H1 (cell line): ENCODE results near the gene HOXC5. TPM values are rescaled to one million over a fixed set of nuclear protein-coding genes. Genes with fewer than 3 reads are reported as not detected.

ENCODE experiments used
- CTCF ChIA-PET: fragments of 300-600 bp; sonication (Branson Sonifier 250); formaldehyde crosslinking; loops from one replicate; lab custom pipeline; 2021; ENCODE audit not compliant: partially characterized antibody; lab: Charles Lee
- POLR2A ChIA-PET: fragments of 300-600 bp; sonication (Branson Sonifier 250); formaldehyde crosslinking; loops from one replicate; lab custom pipeline; 2021; ENCODE audit warnings: inconsistent platforms; ENCODE audit not compliant: partially characterized antibody; lab: Charles Lee
- DNase-seq, 2 experiments: peaks; one replicate each; pipeline versions ENCODE4 v3.0.0 to v3.0.0-alpha.2; 2010 to 2022; ENCODE audit warnings: low spot score in 2 of 2, low read depth in 1 of 2, mixed read lengths in 1 of 2
- FAIRE-seq: peaks from 2 replicates; lab custom pipeline; 2011; peaks lifted over from hg19 to GRCh38; lab: Jason Lieb, UNC
- H2AFZ ChIP-seq: 2 replicates; pipeline ENCODE4 v1.8.1; 2012; ENCODE audit warnings: low read length, inconsistent platforms
- H2AK5ac ChIP-seq: 2 replicates; pipeline ENCODE4 v1.6.1; 2013; ENCODE audit warnings: low read depth, low read length
- H2BK120ac ChIP-seq: replicated peaks from 2 replicates; pipeline ENCODE3; 2013; ENCODE audit warnings: low read depth, low read length, inconsistent platforms
- H2BK12ac ChIP-seq: 2 replicates; pipeline ENCODE4 v1.6.1; 2013; ENCODE audit warnings: low read depth, low read length
- H2BK15ac ChIP-seq: 2 replicates; pipeline ENCODE4 v1.6.1; 2013; ENCODE audit warnings: low read length
- H2BK20ac ChIP-seq: 2 replicates; pipeline ENCODE4 v1.6.1; 2013; ENCODE audit warnings: low read length
- H2BK5ac ChIP-seq: 2 replicates; pipeline ENCODE4 v1.6.1; 2013; ENCODE audit warnings: low read depth, low read length
- H3K14ac ChIP-seq: 2 replicates; pipeline ENCODE4 v1.6.1; 2013; ENCODE audit warnings: inconsistent platforms; ENCODE audit not compliant: insufficient read length
- H3K18ac ChIP-seq: 2 replicates; pipeline ENCODE4 v1.6.1; 2013; ENCODE audit warnings: low read length; ENCODE audit errors: extremely low read depth
- H3K23ac ChIP-seq: 2 replicates; pipeline ENCODE4 v1.6.1; 2013; ENCODE audit warnings: inconsistent platforms; ENCODE audit not compliant: insufficient read length
- H3K23me2 ChIP-seq: 2 replicates; pipeline ENCODE4 v1.6.1; 2013; ENCODE audit warnings: low read depth, low read length
- H3K27ac ChIP-seq: 2 replicates; pipeline ENCODE4 v1.6.1; 2011; ENCODE audit warnings: low read depth, low read length, inconsistent platforms
- H3K27me3 ChIP-seq, 4 experiments: replicated peaks in 1 of 4; 1 replicate in 1 of 4; 2 replicates in 3 of 4; pipeline versions ENCODE4 v1.6.1 to v1.8.1; 2011 to 2013; ENCODE audit warnings: low read length in 3 of 4, mild to moderate bottlenecking in 3 of 4, inconsistent platforms in 2 of 4, mixed read lengths in 2 of 4, moderate library complexity in 1 of 4; ENCODE audit not compliant: control insufficient read depth in 3 of 4, insufficient read depth in 3 of 4; ENCODE audit errors: extremely low read depth in 1 of 4
- H3K36me3 ChIP-seq, 4 experiments: 2 replicates each; pipeline versions ENCODE4 v1.6.1 to v1.8.1; 2011 to 2013; ENCODE audit warnings: mild to moderate bottlenecking in 4 of 4, low read length in 3 of 4, moderate library complexity in 2 of 4, control low read depth in 1 of 4, inconsistent platforms in 1 of 4; ENCODE audit not compliant: insufficient read depth in 4 of 4, control insufficient read depth in 2 of 4
- H3K4ac ChIP-seq: replicated peaks from 2 replicates; pipeline ENCODE3; 2013; ENCODE audit warnings: low read length, low read depth, mixed read lengths, inconsistent platforms; ENCODE audit not compliant: insufficient read length
- H3K4me1 ChIP-seq, 4 experiments: replicated peaks in 1 of 4; 1 replicate in 1 of 4; 2 replicates in 3 of 4; pipeline versions ENCODE4 v1.6.1 to v1.8.1; 2011 to 2013; ENCODE audit warnings: low read length in 3 of 4, inconsistent platforms in 2 of 4, mixed read lengths in 1 of 4; ENCODE audit not compliant: insufficient read depth in 4 of 4, control insufficient read depth in 3 of 4
- H3K4me2 ChIP-seq, 2 experiments: 2 replicates each; pipeline versions ENCODE4 v1.6.1 to v1.8.1; 2011 to 2013; ENCODE audit warnings: low read depth in 2 of 2, low read length in 2 of 2, control low read depth in 1 of 2, inconsistent platforms in 1 of 2, mild to moderate bottlenecking in 1 of 2; ENCODE audit not compliant: insufficient read depth in 1 of 2
- H3K4me3 ChIP-seq, 4 experiments: fragments of 200-600, 300-600 bp in 1 of 4; sonication (generic), shearing (Covaris generic), sonication (Bioruptor Twin) in 1 of 4; 2 replicates each; pipeline versions ENCODE4 v1.5.1 to v1.8.1; 2011 to 2016; ENCODE audit warnings: low read length in 4 of 4, low read depth in 3 of 4, control low read depth in 2 of 4, inconsistent platforms in 2 of 4, mild to moderate bottlenecking in 2 of 4, mixed read lengths in 1 of 4, moderate library complexity in 1 of 4; ENCODE audit not compliant: insufficient read depth in 2 of 4; ENCODE audit errors: extremely low read depth in 1 of 4
- H3K56ac ChIP-seq: replicated peaks from 2 replicates; pipeline ENCODE3; 2013; ENCODE audit warnings: low read depth, mild to moderate bottlenecking, mixed read lengths, low read length, inconsistent platforms; ENCODE audit not compliant: insufficient read length
- H3K79me1 ChIP-seq: 2 replicates; pipeline ENCODE4 v1.6.1; 2013; ENCODE audit warnings: low read depth, low read length, control low read depth
- H3K79me2 ChIP-seq, 2 experiments: 2 replicates each; pipeline versions ENCODE4 v1.6.1 to v1.8.1; 2012 to 2013; ENCODE audit warnings: low read length in 2 of 2, mild to moderate bottlenecking in 2 of 2, inconsistent platforms in 1 of 2; ENCODE audit not compliant: insufficient read depth in 2 of 2, control insufficient read depth in 1 of 2
- H3K9ac ChIP-seq, 4 experiments: replicated peaks in 1 of 4; 1 replicate in 1 of 4; 2 replicates in 3 of 4; pipeline versions ENCODE4 v1.6.1 to v1.8.1; 2011 to 2013; ENCODE audit warnings: low read depth in 3 of 4, low read length in 3 of 4, control low read depth in 2 of 4, mild to moderate bottlenecking in 2 of 4, moderate library complexity in 2 of 4, inconsistent platforms in 1 of 4; ENCODE audit errors: extremely low read depth in 1 of 4
- H3K9me3 ChIP-seq, 2 experiments: 2 replicates each; pipeline versions ENCODE4 v1.6.1 to v1.8.1; 2012 to 2013; ENCODE audit warnings: mild to moderate bottlenecking in 2 of 2, moderate library complexity in 2 of 2, control low read depth in 1 of 2, inconsistent platforms in 1 of 2, low read depth in 1 of 2, low read length in 1 of 2, mixed read lengths in 1 of 2; ENCODE audit not compliant: insufficient read depth in 2 of 2
- H4K20me1 ChIP-seq, 2 experiments: replicated peaks in 1 of 2; 2 replicates each; pipeline versions ENCODE3 to v1.8.1; 2011 to 2013; ENCODE audit warnings: inconsistent platforms in 2 of 2, low read length in 2 of 2, mild to moderate bottlenecking in 1 of 2; ENCODE audit not compliant: insufficient read depth in 2 of 2, control insufficient read depth in 1 of 2
- H4K5ac ChIP-seq: 2 replicates; pipeline ENCODE4 v1.6.1; 2013; ENCODE audit warnings: low read length, low read depth, mixed read lengths, inconsistent platforms; ENCODE audit not compliant: insufficient read length
- H4K8ac ChIP-seq: 2 replicates; pipeline ENCODE4 v1.8.0; 2013; ENCODE audit warnings: mild to moderate bottlenecking, moderate library complexity, low read length, inconsistent platforms; ENCODE audit not compliant: insufficient read depth; ENCODE audit errors: extremely low read depth
- H4K91ac ChIP-seq: replicated peaks from 2 replicates; pipeline ENCODE3; 2013; ENCODE audit warnings: low read length, mixed read lengths, inconsistent platforms; ENCODE audit not compliant: insufficient read length
- EZH2 ChIP-seq: fragments of 200-600 bp; sonication (generic); IDR thresholded peaks from 2 replicates; pipeline ENCODE4 v1.7.1; 2012; ENCODE audit warnings: low read depth, mild to moderate bottlenecking, moderate library complexity, low read length, inconsistent platforms; ENCODE audit not compliant: severe bottlenecking
- RNF2 ChIP-seq: fragments of 200-900, 300-1000 bp; sonication (generic); IDR thresholded peaks from 2 replicates; pipeline ENCODE4 v1.7.1; 2016; ENCODE audit warnings: borderline replicate concordance, low read depth, mild to moderate bottlenecking, antibody characterized with exemption, low read length; ENCODE audit not compliant: poor library complexity, severe bottlenecking; ENCODE audit errors: missing control alignments
- SUZ12 ChIP-seq: fragments of 200-600 bp; sonication (generic); IDR thresholded peaks from 2 replicates; pipeline ENCODE4 v1.6.1; 2012; ENCODE audit warnings: mild to moderate bottlenecking, inconsistent platforms, low read length, moderate library complexity, mixed read lengths
- WGBS, 2 experiments: shearing (Covaris generic) in 1 of 2; methylation state at CpG; one replicate each; pipeline versions ENCODE4 v1.1.6 to v1.1.7; 2013 to 2015; ENCODE audit warnings: low lambda C conversion rate in 2 of 2, mixed read lengths in 2 of 2, inconsistent platforms in 1 of 2, low coverage in 1 of 2, missing lambda C conversion rate in 1 of 2; ENCODE audit not compliant: insufficient replicate concordance in 2 of 2, insufficient coverage in 1 of 2, insufficient read length in 1 of 2; ENCODE audit errors: extremely low coverage in 1 of 2, missing lambda C conversion rate in 1 of 2; 5-methylcytosine and 5-hydroxymethylcytosine counted together
- polyA plus RNA-seq, 7 experiments: library from polyadenylated mRNA; depleted of rRNA in 3 of 7; stranded (reverse) in 5 of 7; unstranded in 2 of 7; fragments of >200 nt in 5 of 7; fragments of 200-250 nt in 2 of 7; gene quantifications; 1 replicate in 5 of 7; 2 replicates in 1 of 7; 4 replicates in 1 of 7; pipeline versions ENCODE4 v1.2.1 to v1.2.3, GENCODE V29; 2011 to 2013; ENCODE audit warnings: missing spikeins in 2 of 7, mixed read lengths in 2 of 7
- total RNA-seq: library from RNA; stranded (reverse); fragmentation: NEBNext Ultra II Directional; extraction: Animal tissue kit (Norgen Biotek cat#: 25700); gene quantifications from 2 replicates; pipeline ENCODE4 v1.2.1, GENCODE V29; 2021
- TF ChIP-seq, protein P1 (sequence below): IDR thresholded peaks from 2 replicates; pipeline ENCODE4 v1.6.1; 2012; ENCODE audit warnings: low read length, inconsistent platforms

Gene HOXC5
- total and polyA plus RNA-seq, 2 of the 8 experiments (the other 6 are each of a cell fraction or from before 2014, with no cell fraction given): not detected

DNA sequence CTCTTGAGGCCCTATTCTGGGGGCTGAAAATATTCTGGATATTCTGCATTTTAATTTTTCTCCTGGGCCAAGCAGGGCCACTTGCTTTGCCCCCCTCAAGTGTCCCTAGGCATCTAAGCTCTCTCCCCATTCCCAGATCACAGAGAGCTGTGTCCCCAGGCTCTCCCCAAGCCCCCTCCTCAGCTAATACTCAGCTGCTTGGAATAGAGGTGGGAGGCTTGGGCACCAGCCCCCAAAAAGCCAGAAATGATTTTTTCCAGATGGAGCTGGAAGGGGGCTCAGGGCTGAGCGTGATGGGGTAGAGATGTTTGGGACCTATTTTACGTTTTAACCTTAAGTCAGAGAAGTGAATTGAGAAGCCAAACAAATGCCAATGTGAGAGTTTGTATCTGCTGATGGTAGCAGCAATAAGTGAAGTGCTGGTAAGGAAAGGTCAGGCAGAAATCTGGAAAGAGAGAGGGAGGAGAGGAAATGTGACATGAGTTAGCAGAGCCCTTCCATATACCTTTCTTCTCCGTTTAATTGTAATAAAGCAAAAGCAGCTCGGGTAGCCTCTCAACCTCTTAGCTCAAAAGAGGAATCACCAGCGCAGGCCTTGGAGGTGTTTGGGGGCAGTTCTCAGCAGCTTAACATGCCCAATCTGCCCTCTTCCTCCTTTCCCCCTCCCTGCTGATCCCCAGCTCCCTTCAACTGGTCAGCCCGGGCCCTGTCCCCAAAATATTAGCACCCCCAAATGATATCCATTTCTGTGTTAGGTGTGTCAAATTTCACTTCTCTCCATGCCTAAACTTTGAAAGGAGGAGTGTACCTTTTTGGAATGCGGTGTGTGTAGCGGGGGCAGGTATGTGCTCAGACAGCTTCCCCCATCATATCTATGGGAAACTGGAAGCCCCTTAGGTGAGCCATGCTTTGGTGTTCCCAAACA lies 9.6 kb upstream of the HOXC5 start:
- POLR2A ChIA-PET: interaction anchor here (0.8 to 1.4 kb wide), 5 partner anchors 11 to 38 kb away, joined by 3 read pairs; partner anchors contain the start of gene HOXC10
- H4K20me1 ChIP-seq: peaks cover 10 to 31% of the 10 kb centered on the region in 2 experiments
- no peak overlapping the region for H2BK12ac ChIP-seq
- H3K27me3 ChIP-seq: peaks cover 96 to 100% (median 100%) of the 10 kb centered on the region in 4 experiments
- no peak overlapping the region for H3K23ac ChIP-seq
- H3K9ac ChIP-seq: no peak overlapping the region
- no peak overlapping the region for H3K4ac ChIP-seq
- H2AK5ac ChIP-seq: peak overlapping the region; percentile 65; the same call in 1 of the 2 replicates
- no peak overlapping the region for H3K4me2 ChIP-seq
- no peak overlapping the region for H4K5ac ChIP-seq
- no peak overlapping the region for H3K27ac ChIP-seq
- no peaks in the 10 kb centered on the region for H3K79me1 ChIP-seq
- H3K36me3 ChIP-seq: no peaks in the 10 kb centered on the region; a peak in 1 of 8 replicates
- no peaks in the 10 kb centered on the region for H3K79me2 ChIP-seq
- no peak overlapping the region for H4K91ac ChIP-seq
- no peak overlapping the region for H2AFZ ChIP-seq
- TF ChIP-seq EZH2: peak; percentile 86
- TF ChIP-seq SUZ12: peak; percentile 48; the same call in 1 of the 2 replicates
- TF ChIP-seq, protein P1, sequence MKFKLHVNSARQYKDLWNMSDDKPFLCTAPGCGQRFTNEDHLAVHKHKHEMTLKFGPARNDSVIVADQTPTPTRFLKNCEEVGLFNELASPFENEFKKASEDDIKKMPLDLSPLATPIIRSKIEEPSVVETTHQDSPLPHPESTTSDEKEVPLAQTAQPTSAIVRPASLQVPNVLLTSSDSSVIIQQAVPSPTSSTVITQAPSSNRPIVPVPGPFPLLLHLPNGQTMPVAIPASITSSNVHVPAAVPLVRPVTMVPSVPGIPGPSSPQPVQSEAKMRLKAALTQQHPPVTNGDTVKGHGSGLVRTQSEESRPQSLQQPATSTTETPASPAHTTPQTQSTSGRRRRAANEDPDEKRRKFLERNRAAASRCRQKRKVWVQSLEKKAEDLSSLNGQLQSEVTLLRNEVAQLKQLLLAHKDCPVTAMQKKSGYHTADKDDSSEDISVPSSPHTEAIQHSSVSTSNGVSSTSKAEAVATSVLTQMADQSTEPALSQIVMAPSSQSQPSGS: no peak
- peak; percentile 90 for TF ChIP-seq RNF2
- H3K4me3 ChIP-seq: no peak overlapping the region
- H2BK120ac ChIP-seq: no peak overlapping the region
- CTCF ChIA-PET: interaction anchor here (0.8 to 12.5 kb wide), 23 partner anchors 10 to 355 kb away, joined by 3 to 172 read pairs (median 5); partner anchors contain the start of genes HOXC10, HOXC4, HOXC5 and HOXC8
- no peak overlapping the region for H2BK5ac ChIP-seq
- peaks cover 0 to 7% (median 3%) of the 10 kb centered on the region in 4 experiments; a peak in 5 of 7 replicates for H3K4me1 ChIP-seq
- H2BK15ac ChIP-seq: no peak overlapping the region
- H3K18ac ChIP-seq: no peak overlapping the region
- no peak overlapping the region for H2BK20ac ChIP-seq
- 14% methylated on average over 8 of the region's 8 CpGs; no CpG with 5 or more reads in 1 of the 2 experiments for WGBS, 2 experiments
- no peaks in the 10 kb centered on the region for H3K9me3 ChIP-seq
- no peak overlapping the region; the same call in none of the 2 replicates for H4K8ac ChIP-seq
- FAIRE-seq (no peak), DNase-seq (no peak)
- H3K14ac ChIP-seq: no peak overlapping the region
- peaks cover 3% of the 10 kb centered on the region; the same call in 1 of the 2 replicates for H3K23me2 ChIP-seq
- no peak overlapping the region for H3K56ac ChIP-seq
